ENCODE measurements around the gene ZNF438.
"Not testable (repeated sequence)": the region's sequence is repeated elsewhere in the genome, so short reads cannot be mapped to it uniquely, and the experiment has no call there.

ZNF438 gene

GRCh38 chr10:31042670-31043069 lies 11.0 kb upstream of the ZNF438 start:
- DNase-seq = no peak

- no peak for DNase-seq
These were observed 9.3 kb upstream of the ZNF438 start for GRCh38 chr10:31041011-31041410.

- not testable (repeated sequence) for DNase-seq
These were observed 7.3 kb upstream of the ZNF438 start for GRCh38 chr10:31039006-31039405.

- DNase-seq = no peak
These were observed 6.1 kb upstream of the ZNF438 start for GRCh38 chr10:31037749-31038148.

GRCh38 chr10:31036209-31036608 lies 4.5 kb upstream of the ZNF438 start:
- DNase-seq = no peak

- no peak for DNase-seq
These were observed 3.7 kb upstream of the ZNF438 start for GRCh38 chr10:31035266-31035798.

- DNase-seq = no peak
These were observed 2.6 kb upstream of the ZNF438 start for GRCh38 chr10:31034098-31034909.

- DNase-seq = no peak
These were observed 1.5 kb upstream of the ZNF438 start for GRCh38 chr10:31033147-31033546.

- peak; percentile 98 for DNase-seq
These were observed 830 bp upstream of the ZNF438 start for GRCh38 chr10:31032258-31033132.

- DNase-seq = no peak
These were observed 484 bp downstream of the ZNF438 start for GRCh38 chr10:31031205-31031557.

- DNase-seq = no peak
These were observed 865 bp downstream of the ZNF438 start for GRCh38 chr10:31030800-31031199.

GRCh38 chr10:31030260-31030659 lies 1.4 kb downstream of the ZNF438 start:
- no peak for DNase-seq

GRCh38 chr10:31028081-31028480 lies 3.6 kb downstream of the ZNF438 start:
- DNase-seq = no peak

GRCh38 chr10:31026279-31026678 lies 5.4 kb downstream of the ZNF438 start:
- not testable (repeated sequence) for DNase-seq

GRCh38 chr10:31025142-31025541 lies 6.5 kb downstream of the ZNF438 start:
- DNase-seq = no peak

GRCh38 chr10:31023558-31023957 lies 8.1 kb downstream of the ZNF438 start:
- DNase-seq = no peak

GRCh38 chr10:31020209-31020608 lies 11.5 kb downstream of the ZNF438 start:
- no peak for DNase-seq

- DNase-seq = no peak
These were observed 12.7 kb downstream of the ZNF438 start for GRCh38 chr10:31018962-31019361.

- no peak for DNase-seq
These were observed 13.3 kb downstream of the ZNF438 start for GRCh38 chr10:31018356-31018750.

- DNase-seq = no peak
These were observed 13.9 kb downstream of the ZNF438 start for GRCh38 chr10:31017534-31018355.

GRCh38 chr10:31014161-31014875 lies 17.3 kb downstream of the ZNF438 start:
- no peak for DNase-seq

- no peak for DNase-seq
These were observed 18.3 kb downstream of the ZNF438 start for GRCh38 chr10:31013331-31013730.
